H9 (cell line): ENCODE results near the gene PITPNM2. TPM values are rescaled to one million over a fixed set of nuclear protein-coding genes. Genes with fewer than 3 reads are reported as not detected.

Experiments
- DNase-seq: peaks from one replicate; pipeline ENCODE4 v3.0.0-alpha.2; 2017
- H2AFZ ChIP-seq: one replicate; pipeline ENCODE4 v1.6.1; 2013; ENCODE audit warnings: mild to moderate bottlenecking, low read length, control low read depth, moderate library complexity
- H2AK5ac ChIP-seq: 2 replicates; pipeline ENCODE4 v1.6.1; 2013; ENCODE audit warnings: low read length, control low read depth, mixed read lengths; ENCODE audit not compliant: insufficient read length
- H2BK120ac ChIP-seq: one replicate; pipeline ENCODE4 v1.6.1; 2013; ENCODE audit warnings: low read depth, mild to moderate bottlenecking, low read length, control low read depth, inconsistent platforms; ENCODE audit not compliant: poor library complexity, severe bottlenecking
- H2BK12ac ChIP-seq: 2 replicates; pipeline ENCODE4 v1.6.1; 2013; ENCODE audit warnings: low read length, control low read depth, mixed read lengths, low read depth; ENCODE audit not compliant: insufficient read length
- H2BK15ac ChIP-seq: 2 replicates; pipeline ENCODE4 v1.6.1; 2013; ENCODE audit warnings: low read depth, low read length, control low read depth
- H2BK20ac ChIP-seq: one replicate; pipeline ENCODE4 v1.6.1; 2013; ENCODE audit warnings: low read depth, mild to moderate bottlenecking, low read length, control low read depth, inconsistent platforms; ENCODE audit not compliant: poor library complexity, severe bottlenecking
- H2BK5ac ChIP-seq: 2 replicates; pipeline ENCODE4 v1.6.1; 2013; ENCODE audit warnings: low read length, control low read depth, mixed read lengths; ENCODE audit not compliant: insufficient read length
- H3K14ac ChIP-seq: 2 replicates; pipeline ENCODE4 v1.6.1; 2013; ENCODE audit warnings: low read length, control low read depth; ENCODE audit not compliant: insufficient read depth
- H3K18ac ChIP-seq: 2 replicates; pipeline ENCODE4 v1.6.1; 2013; ENCODE audit warnings: low read depth, mild to moderate bottlenecking, mixed read lengths, low read length, control low read depth; ENCODE audit not compliant: insufficient read length
- H3K23ac ChIP-seq: 2 replicates; pipeline ENCODE4 v1.6.1; 2013; ENCODE audit warnings: low read length, control low read depth, mixed read lengths, low read depth; ENCODE audit not compliant: insufficient read length
- H3K23me2 ChIP-seq: 2 replicates; pipeline ENCODE4 v1.6.1; 2013; ENCODE audit warnings: low read depth, mild to moderate bottlenecking, mixed read lengths, low read length, control low read depth; ENCODE audit not compliant: insufficient read length, poor library complexity, severe bottlenecking
- H3K27ac ChIP-seq: 2 replicates; pipeline ENCODE4 v1.5.1; 2013; ENCODE audit warnings: low read length, control low read depth, mixed read lengths, low read depth; ENCODE audit not compliant: insufficient read length
- H3K27me3 ChIP-seq: 2 replicates; pipeline ENCODE4 v1.6.1; 2013; ENCODE audit warnings: low read length, control low read depth, inconsistent platforms; ENCODE audit not compliant: insufficient read depth
- H3K4ac ChIP-seq: 2 replicates; pipeline ENCODE4 v1.6.1; 2013; ENCODE audit warnings: low read depth, mild to moderate bottlenecking, control low read depth, inconsistent platforms, low read length, moderate library complexity
- H3K4me1 ChIP-seq: 2 replicates; pipeline ENCODE4 v1.6.1; 2013; ENCODE audit warnings: low read length, control low read depth, inconsistent platforms; ENCODE audit not compliant: insufficient read depth
- H3K4me2 ChIP-seq: 2 replicates; pipeline ENCODE4 v1.6.1; 2013; ENCODE audit warnings: low read length, control low read depth, mixed read lengths; ENCODE audit not compliant: insufficient read length, insufficient read depth
- H3K56ac ChIP-seq: 2 replicates; pipeline ENCODE4 v1.6.1; 2013; ENCODE audit warnings: low read depth, mild to moderate bottlenecking, mixed read lengths, low read length, control low read depth; ENCODE audit not compliant: insufficient read length
- H3K79me1 ChIP-seq: 2 replicates; pipeline ENCODE4 v1.6.1; 2013; ENCODE audit warnings: low read depth, mild to moderate bottlenecking, moderate library complexity, low read length, control low read depth, inconsistent platforms; ENCODE audit not compliant: insufficient read depth, poor library complexity, severe bottlenecking
- H3K79me2 ChIP-seq: 2 replicates; pipeline ENCODE4 v1.6.1; 2013; ENCODE audit warnings: low read length, control low read depth, inconsistent platforms; ENCODE audit not compliant: insufficient read depth
- H3K9ac ChIP-seq: 2 replicates; pipeline ENCODE4 v1.6.1; 2013; ENCODE audit warnings: low read length, control low read depth, mixed read lengths; ENCODE audit not compliant: insufficient read length; ENCODE audit errors: extremely low read depth
- H3K9me3 ChIP-seq: one replicate; pipeline ENCODE4 v1.6.1; 2013; ENCODE audit warnings: low read depth, low read length, inconsistent platforms; ENCODE audit not compliant: control insufficient read depth
- H3T11ph ChIP-seq: one replicate; pipeline ENCODE4 v1.6.1; 2013; ENCODE audit warnings: mild to moderate bottlenecking, low read length, control low read depth, inconsistent platforms
- H4K20me1 ChIP-seq: one replicate; pipeline ENCODE4 v1.6.1; 2013; ENCODE audit not compliant: control insufficient read depth, insufficient read length, insufficient read depth
- H4K5ac ChIP-seq: 2 replicates; pipeline ENCODE4 v1.6.1; 2013; ENCODE audit warnings: low read depth, mild to moderate bottlenecking, mixed read lengths, low read length, control low read depth; ENCODE audit not compliant: insufficient read length
- H4K8ac ChIP-seq: replicated peaks from 2 replicates; pipeline ENCODE4 v1.6.1; 2013; ENCODE audit warnings: low read length, control low read depth, mixed read lengths, low read depth; ENCODE audit not compliant: insufficient read length
- H4K91ac ChIP-seq: 2 replicates; pipeline ENCODE4 v1.6.1; 2013; ENCODE audit warnings: low read depth, mild to moderate bottlenecking, moderate library complexity, mixed read lengths, low read length, control low read depth; ENCODE audit not compliant: insufficient read length
- H3K27ac Mint-ChIP-seq, 3 experiments: 2 replicates in 2 of 3; 3 replicates in 1 of 3; pipeline ENCODE4 v1.8.0; 2020 to 2021; ENCODE audit warnings: mixed read lengths in 3 of 3, mild to moderate bottlenecking in 1 of 3, moderate library complexity in 1 of 3
- H3K27me3 Mint-ChIP-seq: 2 replicates; pipeline ENCODE4 v1.8.0; 2021; ENCODE audit warnings: low read depth, mild to moderate bottlenecking, moderate library complexity, mixed read lengths
- H3K36me3 Mint-ChIP-seq, 3 experiments: 2 replicates in 2 of 3; 3 replicates in 1 of 3; pipeline ENCODE4 v1.8.0; 2020 to 2021; ENCODE audit warnings: low read depth in 3 of 3, mixed read lengths in 3 of 3; ENCODE audit not compliant: insufficient read depth in 1 of 3
- H3K4me1 Mint-ChIP-seq, 2 experiments: 2 replicates each; pipeline ENCODE4 v1.8.0; 2020; ENCODE audit warnings: mixed read lengths in 2 of 2
- H3K4me3 Mint-ChIP-seq, 2 experiments: 2 replicates in 1 of 2; 3 replicates in 1 of 2; pipeline ENCODE4 v1.8.0; 2020 to 2021; ENCODE audit warnings: mild to moderate bottlenecking in 2 of 2, mixed read lengths in 2 of 2, moderate library complexity in 1 of 2
- H3K9me3 Mint-ChIP-seq, 2 experiments: 2 replicates in 1 of 2; 3 replicates in 1 of 2; pipeline ENCODE4 v1.8.0; 2020; ENCODE audit warnings: mild to moderate bottlenecking in 2 of 2, mixed read lengths in 2 of 2, moderate library complexity in 1 of 2
- CTCF ChIP-seq: fragments of 200-600 bp; sonication (generic); conservative IDR thresholded peaks from 3 replicates; pipeline ENCODE4 v1.8.0; 2021; ENCODE audit warnings: antibody characterized with exemption, mild to moderate bottlenecking
- WGBS: extraction: QIAGEN DNeasy Blood & Tissue Kit; methylation state at CpG from one replicate; pipeline ENCODE4 v1.1.7; 2013; ENCODE audit warnings: missing lambda C conversion rate, low lambda C conversion rate, mixed read lengths; ENCODE audit not compliant: insufficient read length; ENCODE audit errors: extremely low coverage; 5-methylcytosine and 5-hydroxymethylcytosine counted together
- total RNA-seq: library from RNA; stranded (reverse); gene quantifications from 2 replicates; pipeline ENCODE4 v1.2.1, GENCODE V29; 2021

PITPNM2 gene
- total RNA-seq, 1 experiment from 2014 or later: 1.2 TPM

- H3K79me2 ChIP-seq: no peaks in the 10 kb centered on the region
- H3K4me2 ChIP-seq: no peak overlapping the region
- Mint-ChIP-seq H3K4me1 (no peaks in the 10 kb centered on the region), H3K36me3 (peaks cover 27 to 67% (median 55%) of the 10 kb centered on the region in 3 experiments; a peak in 6 of 7 replicates), H3K27me3 (no peaks in the 10 kb centered on the region), H3K4me3 (no peak overlapping the region), H3K27ac (no peak overlapping the region), H3K9me3 (no peaks in the 10 kb centered on the region)
- no peak for TF ChIP-seq CTCF
- no peak overlapping the region for H3K14ac ChIP-seq
- WGBS: no CpG with 5 or more reads among the region's 3 CpGs
- H4K8ac ChIP-seq: no peak overlapping the region
- H4K91ac ChIP-seq: no peak overlapping the region
- no peak overlapping the region for H2AK5ac ChIP-seq
- no peak overlapping the region for H4K5ac ChIP-seq
- no peak overlapping the region for H3K4ac ChIP-seq
- no peak overlapping the region for H2BK20ac ChIP-seq
- H3K23me2 ChIP-seq: no peaks in the 10 kb centered on the region
- no peak overlapping the region for H3T11ph ChIP-seq
- H3K56ac ChIP-seq: no peak overlapping the region
- H2BK120ac ChIP-seq: no peak overlapping the region
- no peak overlapping the region for H2AFZ ChIP-seq
- H3K79me1 ChIP-seq: no peaks in the 10 kb centered on the region
- no peaks in the 10 kb centered on the region for H4K20me1 ChIP-seq
- no peak overlapping the region for H2BK15ac ChIP-seq
- no peak for DNase-seq
- no peaks in the 10 kb centered on the region for H3K4me1 ChIP-seq
- no peak overlapping the region for H3K27ac ChIP-seq
- no peak overlapping the region for H2BK12ac ChIP-seq
- H3K9me3 ChIP-seq: no peaks in the 10 kb centered on the region
- H3K18ac ChIP-seq: no peak overlapping the region
- H3K23ac ChIP-seq: no peak overlapping the region
- no peak overlapping the region for H3K9ac ChIP-seq
- H3K27me3 ChIP-seq: no peaks in the 10 kb centered on the region
- no peak overlapping the region for H2BK5ac ChIP-seq
These were observed 49.0 kb upstream of the PITPNM2 start for GRCh38 chr12:123199936-123200335.
